ENCODE results near the gene MICAL1. TPM values are rescaled to one million over a fixed set of nuclear protein-coding genes. Genes with fewer than 3 reads are reported as not detected.

MICAL1 gene
- polyA plus RNA-seq, 2 of the 4 experiments (the other 2 are of a cell fraction), result 14.1 to 16.9 TPM

- Histone ChIP-seq H3K4me1 (no peaks in the 10 kb centered on the region), H3K27ac (no peak overlapping the region), H3K4me2 (no peak overlapping the region), H3K9me3 (no peaks in the 10 kb centered on the region), H3K4me3 (no peak overlapping the region)
- DNase-seq (ENCODE audit: low read depth in 1 of 2, low spot score in 1 of 2), result no peak
- ATAC-seq, result no peak
- FAIRE-seq, result no peak
- WGBS (ENCODE audit: missing lambda C conversion rate), result 81% methylated on average over 4 of the region's 4 CpGs
- CTCF ChIA-PET, result interaction anchor here (0.6 kb wide), 1 partner anchor 29 kb away, joined by 3 read pairs; no protein-coding TSS in a partner anchor
- TF ChIP-seq CEBPB (IDR thresholded peaks at IDR 0.05) (peak; percentile 21 to 47; a peak in 3 of 4 replicates), CHD4 (IDR thresholded peaks at IDR 0.05; ENCODE audit: borderline replicate concordance) (no peak)
- POLR2A ChIA-PET, result no interaction called here
These were observed 49.4 kb downstream of the MICAL1 start for GRCh38 chr6:109406196-109406595.

GRCh38 chr6:109397020-109397419, 58.6 kb downstream of the MICAL1 start:
- no peak overlapping the region for H3K4me3 ChIP-seq
- no peak overlapping the region for H3K27ac ChIP-seq
- 80% methylated on average over 4 of the region's 4 CpGs for WGBS (ENCODE audit: missing lambda C conversion rate)
- ATAC-seq (peak; percentile 54 to 60; a peak in 5 of 6 replicates), FAIRE-seq (no peak), DNase-seq (ENCODE audit: low read depth in 1 of 2, low spot score in 1 of 2) (peak in 1 of 2 experiments; percentile 11)
- ChIA-PET CTCF (interaction anchor here (0.7 to 2.0 kb wide), 4 partner anchors 10 to 209 kb away, joined by 3 to 8 read pairs (median 4); no protein-coding TSS in a partner anchor), POLR2A (interaction anchor here (0.6 kb wide), 1 partner anchor 15 kb away, joined by 3 read pairs; no protein-coding TSS in a partner anchor)
- no peaks in the 10 kb centered on the region for H3K4me1 ChIP-seq
- no peak overlapping the region for H3K4me2 ChIP-seq
- 0 out of 3 replicates have a peak, but pooled peaks have one; percentile 9 for TF ChIP-seq SMC3 (IDR thresholded peaks at IDR 0.05)
- no peak for TF ChIP-seq ESRRA (IDR thresholded peaks at IDR 0.05; ENCODE audit: borderline replicate concordance, low read length)
- TF ChIP-seq CTCF (IDR thresholded peaks at IDR 0.05), result peak; percentile 19; the same call in 2 of the 3 replicates
- TF ChIP-seq MAX (IDR thresholded peaks at IDR 0.05), result no peak
- no peak for TF ChIP-seq RARB (CRISPR knock-in tag; IDR thresholded peaks at IDR 0.05)
- TF ChIP-seq FOSB (CRISPR knock-in tag; IDR thresholded peaks at IDR 0.05), result no peak
- TF ChIP-seq RAD21 (conservative IDR thresholded peaks at IDR 0.05 in 1 of 2, IDR thresholded peaks at IDR 0.05 in 1 of 2), result peak; percentile 42 to 53; a peak in 4 of 5 replicates
- H3K9me3 ChIP-seq, result no peaks in the 10 kb centered on the region

GRCh38 chr6:109396046-109396718, 59.4 kb downstream of the MICAL1 start:
- WGBS (ENCODE audit: missing lambda C conversion rate), result 86% methylated on average over 12 of the region's 12 CpGs
- POLR2A ChIA-PET, result interaction anchor here (0.6 kb wide), 1 partner anchor 16 kb away, joined by 3 read pairs; no protein-coding TSS in a partner anchor
- no peaks in the 10 kb centered on the region for H3K9me3 ChIP-seq
- FAIRE-seq (no peak), ATAC-seq (no peak), DNase-seq (ENCODE audit: low read depth in 1 of 2, low spot score in 1 of 2) (no peak)
- CTCF ChIA-PET, result interaction anchor here (0.7 to 2.7 kb wide), 3 partner anchors 11 to 208 kb away, joined by 3 to 12 read pairs (median 8); no protein-coding TSS in a partner anchor
- H3K4me3 ChIP-seq, result no peak overlapping the region
- H3K27ac ChIP-seq, result no peak overlapping the region
- H3K4me1 ChIP-seq, result no peaks in the 10 kb centered on the region
- H3K4me2 ChIP-seq, result no peak overlapping the region
- no peak for TF ChIP-seq CEBPB (IDR thresholded peaks at IDR 0.05)
- TF ChIP-seq E2F6 (IDR thresholded peaks at IDR 0.05; ENCODE audit: borderline replicate concordance, low read depth), result no peak
- TF ChIP-seq MAZ (IDR thresholded peaks at IDR 0.05; ENCODE audit: borderline replicate concordance, low read depth, low read length), result no peak
- no peak for TF ChIP-seq MAX (IDR thresholded peaks at IDR 0.05)
- no peak for TF ChIP-seq RAD21 (conservative IDR thresholded peaks at IDR 0.05 in 1 of 2, IDR thresholded peaks at IDR 0.05 in 1 of 2)
- TF ChIP-seq FOXS1 (CRISPR knock-in tag; IDR thresholded peaks at IDR 0.05), result no peak
- TF ChIP-seq RARB (CRISPR knock-in tag; IDR thresholded peaks at IDR 0.05), result no peak
- TF ChIP-seq NPAS2 (CRISPR knock-in tag; IDR thresholded peaks at IDR 0.05; ENCODE audit: borderline replicate concordance), result no peak
- no peak for TF ChIP-seq MAFK (IDR thresholded peaks at IDR 0.05; ENCODE audit: partially characterized antibody)
- no peak for TF ChIP-seq PBX3 (IDR thresholded peaks at IDR 0.05)
- no peak for TF ChIP-seq USF2 (IDR thresholded peaks at IDR 0.05)
- no peak for TF ChIP-seq JUNB (IDR thresholded peaks at IDR 0.05)
- no peak for TF ChIP-seq CBX2 (IDR thresholded peaks at IDR 0.05; ENCODE audit: borderline replicate concordance, low read depth)
- no peak for TF ChIP-seq HOXB5 (CRISPR knock-in tag; IDR thresholded peaks at IDR 0.05)
- no peak for TF ChIP-seq ZFP36 (IDR thresholded peaks at IDR 0.05; ENCODE audit: borderline replicate concordance, partially characterized antibody)

Measured in A549 (cell line).